ENCODE measurements around the gene TMEM25.
"Not testable (repeated sequence)": the region's sequence is repeated elsewhere in the genome, so short reads cannot be mapped to it uniquely, and the experiment has no call there.

TMEM25 gene

GRCh38 chr11:118530683-118531596, at the start of gene TMEM25:
TMEM25 (plus strand) TSS chr11:118531192; CDS start chr11:118531802, 610 bp downstream.
- Histone ChIP-seq H3K36me3 (ENCODE audit: control insufficient read depth, low read length) (no peaks in the 10 kb centered on the region), H3K9me2 (replicated peaks; ENCODE audit: control insufficient read depth, low read length) (no peaks in the 10 kb centered on the region), H3K9me3 (ENCODE audit: control insufficient read depth, insufficient read depth, low read length) (no peaks in the 10 kb centered on the region), H3K27me3 (ENCODE audit: control insufficient read depth, low read length) (0 out of 2 replicates have a peak, but pooled peaks cover 3% of the 10 kb centered on the region), H3K4me2 (ENCODE audit: low read length) (peak within 1 kb of the TSS; percentile 77), H3K4me3 (ENCODE audit: low read length) (peak within 1 kb of the TSS; percentile 85), H3K4me1 (ENCODE audit: control insufficient read depth, low read length) (peaks cover 18% of the 10 kb centered on the region), H4K20me1 (ENCODE audit: control insufficient read depth, insufficient read depth, low read depth, low read length) (no peaks in the 10 kb centered on the region), H3K79me2 (ENCODE audit: control insufficient read depth, low read length) (no peaks in the 10 kb centered on the region), H3K27ac (ENCODE audit: low read depth, low read length) (no peak within 1 kb of the TSS), H3F3A (ENCODE audit: control insufficient read depth, insufficient read depth) (peaks cover 11% of the 10 kb centered on the region)
- TF ChIP-seq CTCF (IDR thresholded peaks at IDR 0.05; ENCODE audit: low read depth, low read length, poor library complexity, severe bottlenecking) (no peak), EZH2phosphoT487 (IDR thresholded peaks at IDR 0.05; ENCODE audit: borderline replicate concordance, low read length) (no peak)

GRCh38 chr11:118481238-118481637, 49.8 kb upstream of the TMEM25 start:
- H4K20me1 ChIP-seq (ENCODE audit: control insufficient read depth, insufficient read depth, low read depth, low read length); H3K9me2 ChIP-seq (replicated peaks; ENCODE audit: control insufficient read depth, low read length); H3K79me2 ChIP-seq (ENCODE audit: control insufficient read depth, low read length); H3K4me2 ChIP-seq (ENCODE audit: low read length); H3K4me3 ChIP-seq (ENCODE audit: low read length); H3K27me3 ChIP-seq (ENCODE audit: control insufficient read depth, low read length); H3K4me1 ChIP-seq (ENCODE audit: control insufficient read depth, low read length); H3K27ac ChIP-seq (ENCODE audit: low read depth, low read length); H3K9me3 ChIP-seq (ENCODE audit: control insufficient read depth, insufficient read depth, low read length): not testable (repeated sequence)
- Histone ChIP-seq H3K36me3 (ENCODE audit: control insufficient read depth, low read length) (peaks cover 84% of the 10 kb centered on the region), H3F3A (ENCODE audit: control insufficient read depth, insufficient read depth) (peaks cover 12% of the 10 kb centered on the region)

- Histone ChIP-seq H3K4me2 (ENCODE audit: low read length) (no peak overlapping the region), H3K36me3 (ENCODE audit: control insufficient read depth, low read length) (peaks cover 75% of the 10 kb centered on the region), H3K79me2 (ENCODE audit: control insufficient read depth, low read length) (no peaks in the 10 kb centered on the region), H3K27me3 (ENCODE audit: control insufficient read depth, low read length) (no peaks in the 10 kb centered on the region), H4K20me1 (ENCODE audit: control insufficient read depth, insufficient read depth, low read depth, low read length) (no peaks in the 10 kb centered on the region), H3F3A (ENCODE audit: control insufficient read depth, insufficient read depth) (peaks cover 22% of the 10 kb centered on the region), H3K4me1 (ENCODE audit: control insufficient read depth, low read length) (no peaks in the 10 kb centered on the region), H3K9me3 (ENCODE audit: control insufficient read depth, insufficient read depth, low read length) (no peaks in the 10 kb centered on the region), H3K9me2 (replicated peaks; ENCODE audit: control insufficient read depth, low read length) (no peaks in the 10 kb centered on the region), H3K4me3 (ENCODE audit: low read length) (no peak overlapping the region), H3K27ac (ENCODE audit: low read depth, low read length) (no peak overlapping the region)
- TF ChIP-seq EZH2phosphoT487 (IDR thresholded peaks at IDR 0.05; ENCODE audit: borderline replicate concordance, low read length) = no peak
- TF ChIP-seq CTCF (IDR thresholded peaks at IDR 0.05; ENCODE audit: low read depth, low read length, poor library complexity, severe bottlenecking) = no peak
These were observed 46.6 kb upstream of the TMEM25 start for GRCh38 chr11:118484405-118484804.

GRCh38 chr11:118485273-118485672, 45.7 kb upstream of the TMEM25 start:
- Histone ChIP-seq H3K27ac (ENCODE audit: low read depth, low read length) (no peak overlapping the region), H3K4me3 (ENCODE audit: low read length) (no peak overlapping the region), H3K9me3 (ENCODE audit: control insufficient read depth, insufficient read depth, low read length) (no peaks in the 10 kb centered on the region), H3K79me2 (ENCODE audit: control insufficient read depth, low read length) (no peaks in the 10 kb centered on the region), H3K36me3 (ENCODE audit: control insufficient read depth, low read length) (peaks cover 76% of the 10 kb centered on the region), H3F3A (ENCODE audit: control insufficient read depth, insufficient read depth) (peaks cover 27% of the 10 kb centered on the region), H3K27me3 (ENCODE audit: control insufficient read depth, low read length) (no peaks in the 10 kb centered on the region), H4K20me1 (ENCODE audit: control insufficient read depth, insufficient read depth, low read depth, low read length) (no peaks in the 10 kb centered on the region), H3K4me2 (ENCODE audit: low read length) (no peak overlapping the region), H3K9me2 (replicated peaks; ENCODE audit: control insufficient read depth, low read length) (no peaks in the 10 kb centered on the region), H3K4me1 (ENCODE audit: control insufficient read depth, low read length) (no peaks in the 10 kb centered on the region)
- TF ChIP-seq CTCF (IDR thresholded peaks at IDR 0.05; ENCODE audit: low read depth, low read length, poor library complexity, severe bottlenecking) (peak; percentile 33), EZH2phosphoT487 (IDR thresholded peaks at IDR 0.05; ENCODE audit: borderline replicate concordance, low read length) (no peak)

All from DOHH2 (cell line).